ENCODE measurements around the gene CARD9.

The CARD9 gene

DNA sequence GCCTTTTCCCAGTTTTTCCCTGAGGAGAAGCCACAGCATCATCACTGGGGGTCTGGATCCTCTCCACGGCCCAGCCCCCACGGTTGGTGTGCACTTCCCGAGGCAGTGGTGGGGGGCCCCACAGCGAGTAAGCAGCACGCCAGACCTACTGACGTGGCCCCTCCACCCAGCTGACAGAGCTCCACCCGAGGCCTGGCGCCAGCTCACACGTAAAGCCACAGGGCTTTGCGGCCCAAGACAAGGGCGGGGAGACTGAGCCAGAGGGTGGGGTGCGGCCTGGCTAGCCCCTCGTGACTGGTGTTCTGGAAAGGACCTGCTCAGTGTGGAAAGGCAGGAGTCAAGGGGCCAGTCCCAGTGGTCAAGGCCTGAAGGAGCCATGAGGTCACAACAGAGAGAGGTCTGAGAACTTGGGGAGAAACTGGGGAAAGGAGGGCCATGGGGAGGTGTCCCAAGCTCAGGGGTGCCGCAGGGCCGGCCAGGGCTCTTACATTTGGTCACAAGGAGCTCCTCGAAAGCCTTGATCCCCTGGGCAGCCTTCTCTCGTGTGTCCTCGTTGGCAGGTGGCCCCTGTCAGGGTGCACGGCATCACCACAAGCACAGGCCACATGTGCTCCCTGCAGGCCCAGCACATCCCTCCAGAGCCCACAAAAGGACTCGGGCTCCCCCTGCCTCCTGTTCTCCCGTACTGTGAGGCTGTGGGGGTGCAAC is 21.0 kb upstream of the CARD9 start:
- TF ChIP-seq ZFX (IDR thresholded peaks at IDR 0.05), result no peak
- TF ChIP-seq, protein P1, sequence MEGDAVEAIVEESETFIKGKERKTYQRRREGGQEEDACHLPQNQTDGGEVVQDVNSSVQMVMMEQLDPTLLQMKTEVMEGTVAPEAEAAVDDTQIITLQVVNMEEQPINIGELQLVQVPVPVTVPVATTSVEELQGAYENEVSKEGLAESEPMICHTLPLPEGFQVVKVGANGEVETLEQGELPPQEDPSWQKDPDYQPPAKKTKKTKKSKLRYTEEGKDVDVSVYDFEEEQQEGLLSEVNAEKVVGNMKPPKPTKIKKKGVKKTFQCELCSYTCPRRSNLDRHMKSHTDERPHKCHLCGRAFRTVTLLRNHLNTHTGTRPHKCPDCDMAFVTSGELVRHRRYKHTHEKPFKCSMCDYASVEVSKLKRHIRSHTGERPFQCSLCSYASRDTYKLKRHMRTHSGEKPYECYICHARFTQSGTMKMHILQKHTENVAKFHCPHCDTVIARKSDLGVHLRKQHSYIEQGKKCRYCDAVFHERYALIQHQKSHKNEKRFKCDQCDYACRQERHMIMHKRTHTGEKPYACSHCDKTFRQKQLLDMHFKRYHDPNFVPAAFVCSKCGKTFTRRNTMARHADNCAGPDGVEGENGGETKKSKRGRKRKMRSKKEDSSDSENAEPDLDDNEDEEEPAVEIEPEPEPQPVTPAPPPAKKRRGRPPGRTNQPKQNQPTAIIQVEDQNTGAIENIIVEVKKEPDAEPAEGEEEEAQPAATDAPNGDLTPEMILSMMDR (conservative IDR thresholded peaks at IDR 0.05), result no peak
- H3K27ac ChIP-seq, result peak overlapping the region; percentile 90

DNA sequence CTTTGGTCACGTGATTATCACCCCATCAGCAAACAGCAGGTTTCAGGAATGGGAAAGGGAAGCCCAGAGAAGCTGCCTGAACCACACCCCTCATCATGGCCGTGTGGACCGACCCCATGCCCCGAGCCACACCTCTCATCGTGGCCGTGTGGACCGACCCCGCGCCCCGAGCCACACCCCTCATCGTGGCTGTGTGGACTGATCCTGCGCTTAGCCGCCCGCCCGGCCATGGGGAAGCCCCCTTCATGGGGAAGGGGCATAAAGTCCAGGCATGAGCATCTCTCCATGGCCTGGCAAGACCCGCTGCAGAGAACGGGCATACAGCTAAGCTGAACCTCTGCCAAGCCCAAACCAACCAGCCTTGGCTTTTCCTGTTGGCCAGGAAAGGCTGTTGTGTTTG is 20.1 kb upstream of the CARD9 start:
- no peak for TF ChIP-seq ZFX (IDR thresholded peaks at IDR 0.05)
- TF ChIP-seq, protein P1 (conservative IDR thresholded peaks at IDR 0.05), result no peak
- H3K27ac ChIP-seq, result no peak overlapping the region

DNA sequence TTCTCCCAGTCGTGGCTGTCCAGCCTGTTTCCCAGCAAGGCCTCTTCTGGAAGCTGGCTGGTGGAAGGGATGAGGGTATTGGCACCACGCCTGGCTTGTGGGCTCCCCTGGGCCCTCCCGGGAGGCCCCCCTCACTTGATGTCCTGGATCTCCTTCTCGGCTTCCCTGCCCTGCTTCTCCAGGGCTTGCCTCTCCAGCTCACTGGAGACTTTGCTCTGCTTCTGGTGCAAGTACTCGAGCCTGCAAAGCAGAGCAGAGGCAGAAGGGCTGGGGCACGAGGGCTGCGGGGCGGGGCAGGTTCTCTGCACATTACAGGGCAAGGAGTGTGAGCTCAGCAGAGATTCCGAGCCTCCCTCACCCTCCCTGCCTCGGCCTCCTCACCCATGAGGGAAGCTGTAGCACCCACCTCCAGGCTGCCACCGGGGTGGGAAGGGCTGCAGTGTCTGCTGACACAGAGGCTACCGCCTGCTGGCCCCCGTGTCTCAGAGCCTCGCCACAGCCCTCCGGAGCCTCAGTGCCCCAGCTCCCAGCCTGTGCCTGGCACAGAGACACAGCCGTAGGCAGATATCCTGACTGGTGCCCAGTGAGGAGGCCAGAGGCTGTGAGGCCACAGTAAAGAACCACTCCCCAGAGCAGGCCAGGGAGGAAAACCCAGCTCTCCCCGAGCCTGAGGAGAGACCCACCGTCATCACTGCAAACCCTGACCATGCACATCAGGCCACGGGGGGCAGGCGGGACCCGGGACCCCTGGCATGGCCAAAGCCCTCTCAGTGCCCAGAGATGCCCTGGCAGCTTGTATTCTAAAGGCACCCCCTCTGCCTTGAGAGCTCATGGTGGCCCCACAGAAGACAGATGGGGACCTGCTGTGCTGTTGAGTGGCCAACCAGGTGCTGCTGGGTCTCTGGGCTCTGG is 19.3 kb upstream of the CARD9 start:
- TF ChIP-seq, protein P1 (conservative IDR thresholded peaks at IDR 0.05), result no peak
- no peak overlapping the region for H3K27ac ChIP-seq

DNA sequence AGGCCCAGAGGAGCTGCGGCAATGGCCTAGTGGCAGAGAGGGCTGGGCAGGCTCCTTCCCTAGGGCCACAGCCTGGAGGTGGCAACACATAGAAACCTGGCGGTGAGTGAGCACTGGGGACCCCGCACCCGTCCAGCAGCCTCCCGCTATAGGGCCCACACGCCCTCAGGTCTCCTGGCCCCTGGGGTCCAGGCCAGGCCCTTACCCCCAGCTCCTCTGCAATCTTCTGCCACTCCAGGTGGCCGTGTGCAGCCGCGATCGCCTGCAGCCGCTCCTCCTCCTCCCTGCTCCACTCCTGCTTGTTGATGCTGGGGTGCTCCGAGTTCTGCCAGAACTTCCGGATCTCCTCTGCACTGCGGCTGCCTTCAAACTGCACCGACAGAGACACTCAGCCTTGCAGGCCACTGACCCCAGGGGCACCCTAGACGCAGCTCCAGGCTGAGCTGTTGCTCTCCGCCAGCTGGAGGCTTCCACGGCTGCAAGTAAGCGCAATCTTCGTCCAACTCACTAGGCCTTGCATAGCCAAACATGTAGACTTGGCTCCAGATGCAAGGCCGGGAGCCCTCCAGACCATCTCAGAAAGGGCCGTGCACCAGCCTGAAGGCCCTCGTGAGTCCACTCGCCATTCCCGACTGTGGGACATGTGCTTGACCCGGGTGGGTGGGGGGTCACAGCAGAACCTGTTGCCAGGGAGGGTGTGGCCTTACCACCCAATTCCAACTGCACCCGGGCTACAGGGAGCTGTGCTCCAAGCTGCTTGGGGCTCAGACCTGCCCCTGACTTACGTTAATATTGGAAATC is 18.5 kb upstream of the CARD9 start:
- TF ChIP-seq, protein P1 (conservative IDR thresholded peaks at IDR 0.05), result no peak
- no peak for TF ChIP-seq ZFX (IDR thresholded peaks at IDR 0.05)
- H3K27ac ChIP-seq, result no peak overlapping the region

DNA sequence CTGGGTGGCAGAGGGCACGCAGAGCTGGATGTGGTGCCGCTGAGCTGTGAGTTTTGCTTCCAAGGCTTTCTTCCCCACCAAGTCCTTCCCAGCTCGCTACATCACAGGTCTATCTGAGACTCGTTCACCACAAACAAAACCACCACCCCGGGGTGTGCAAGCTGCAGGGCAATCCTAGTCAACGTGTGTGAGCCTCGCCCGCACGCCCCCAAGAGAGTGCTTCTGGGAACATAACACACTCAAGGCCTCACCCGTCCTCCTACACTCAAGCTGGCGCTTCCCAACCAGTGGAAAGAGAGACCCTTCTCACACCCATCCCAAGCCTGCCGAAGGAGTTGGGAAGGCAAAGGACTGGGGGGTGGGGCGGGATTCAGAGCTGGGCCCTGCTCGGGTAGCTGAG is 15.9 kb upstream of the CARD9 start:
- no peak for TF ChIP-seq ZFX (IDR thresholded peaks at IDR 0.05)
- TF ChIP-seq, protein P1 (conservative IDR thresholded peaks at IDR 0.05), result no peak
- H3K27ac ChIP-seq, result no peak overlapping the region

DNA sequence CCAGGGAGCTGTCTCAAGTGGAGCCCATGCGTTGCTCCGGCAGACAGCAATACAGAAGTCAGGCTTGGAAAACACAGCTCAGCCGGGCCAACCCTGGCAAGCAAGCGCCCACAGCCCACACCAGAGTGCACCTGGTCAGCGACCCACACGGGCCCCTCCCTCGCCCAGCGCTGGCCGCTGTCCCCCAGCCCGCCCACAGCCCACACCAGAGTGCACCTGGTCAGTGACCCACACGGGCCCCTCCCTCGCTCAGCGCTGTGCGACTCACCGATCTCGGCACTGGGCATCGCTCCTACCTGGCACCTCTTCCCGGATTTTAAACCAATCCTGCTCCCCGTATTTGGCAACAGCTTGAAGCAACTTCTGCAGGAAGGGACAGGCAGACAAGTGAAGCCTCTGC is 13.7 kb upstream of the CARD9 start:
- TF ChIP-seq, protein P1 (conservative IDR thresholded peaks at IDR 0.05), result no peak
- TF ChIP-seq ZFX (IDR thresholded peaks at IDR 0.05), result no peak
- H3K27ac ChIP-seq, result no peak overlapping the region
